SW480 (cell line): ENCODE results near the gene KHNYN.
"Not testable (repeated sequence)": the region's sequence is repeated elsewhere in the genome, so short reads cannot be mapped to it uniquely, and the experiment has no call there.

Source experiments
- DNase-seq: peaks from one replicate; pipeline ENCODE4 v3.0.0-alpha.2; 2016; ENCODE audit warnings: low spot score

KHNYN gene

DNA sequence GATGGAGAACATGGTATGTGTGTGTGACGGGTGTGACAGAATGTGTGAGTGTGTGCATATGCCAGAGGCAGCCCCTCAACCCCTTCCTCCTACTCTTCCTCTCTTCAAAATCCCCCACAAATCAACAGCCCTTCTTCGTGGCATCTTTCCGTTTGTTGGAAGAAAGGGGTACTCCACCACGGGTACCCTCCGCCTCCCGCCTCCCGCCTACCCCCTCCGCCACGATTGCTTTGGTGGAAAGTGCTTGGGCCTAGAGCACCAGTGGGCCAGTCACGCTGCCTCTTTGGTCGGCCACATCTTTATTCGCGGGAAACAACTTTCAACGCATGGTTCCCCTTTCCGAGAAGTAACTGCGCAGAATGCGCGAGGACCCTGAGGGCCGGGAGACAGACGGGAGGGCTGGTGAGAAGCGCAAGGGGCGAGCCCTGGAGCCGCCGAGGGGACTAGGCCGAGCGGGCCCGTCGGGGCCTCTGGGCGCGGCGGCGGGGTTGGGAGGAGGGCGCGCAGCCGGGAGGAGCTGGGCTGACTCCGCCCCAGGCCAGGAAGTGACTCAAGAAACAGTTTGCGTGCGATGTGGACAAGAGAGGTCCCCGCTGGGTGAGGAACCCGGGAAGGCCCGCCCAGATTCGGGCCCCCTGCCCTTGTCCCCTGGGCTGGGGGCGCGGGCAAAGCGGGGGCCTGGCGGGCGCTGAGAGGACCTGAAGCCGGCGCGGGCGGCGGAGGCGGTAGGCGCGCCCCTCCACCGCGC lies at the start of gene KHNYN, which contains the start of gene CBLN3:
TSS of gene KHNYN (plus strand) at position 560 of the 748 bp plus-strand sequence. CDS start 777 bp downstream, outside the sequence.
TSS of gene CBLN3 (minus strand) at position 274 of the 748 bp plus-strand sequence. CDS start 614 bp downstream, outside the sequence.
- DNase-seq: peak; percentile 81

DNA sequence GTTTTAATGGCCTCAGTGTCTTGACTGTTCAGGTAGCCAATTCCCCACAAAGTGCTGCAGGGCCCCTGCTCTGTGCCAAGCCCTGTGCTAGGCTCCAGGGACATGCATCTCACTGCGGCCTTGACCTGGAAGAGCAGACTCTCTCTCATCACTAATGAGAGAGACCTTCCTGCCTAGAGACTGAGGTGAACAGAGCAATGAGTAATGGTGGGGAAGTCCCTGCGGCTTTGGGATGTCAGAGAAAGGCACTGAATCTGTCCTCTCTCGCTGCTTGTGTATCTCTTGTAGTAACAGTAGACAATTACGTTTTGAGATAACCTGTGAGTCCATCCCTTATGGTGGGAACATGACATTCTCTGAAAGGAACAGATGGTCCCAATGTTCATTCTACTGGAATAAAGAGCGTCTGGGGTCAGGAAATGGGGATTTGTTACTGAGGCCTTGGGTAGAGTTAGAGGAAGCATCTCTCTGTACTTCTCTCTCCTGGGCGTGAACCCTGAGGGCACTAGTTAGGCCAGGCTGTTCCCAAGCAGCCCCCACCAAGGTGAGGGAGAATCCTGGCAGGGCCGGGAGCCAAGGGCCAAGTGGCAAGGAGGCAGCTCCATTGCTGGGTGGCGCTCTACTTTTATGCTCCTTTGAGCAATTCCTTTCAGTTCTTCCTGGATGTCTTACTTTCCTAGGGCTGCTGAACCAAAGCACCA lies 48.2 kb upstream of the KHNYN start:
- DNase-seq: no peak

DNA sequence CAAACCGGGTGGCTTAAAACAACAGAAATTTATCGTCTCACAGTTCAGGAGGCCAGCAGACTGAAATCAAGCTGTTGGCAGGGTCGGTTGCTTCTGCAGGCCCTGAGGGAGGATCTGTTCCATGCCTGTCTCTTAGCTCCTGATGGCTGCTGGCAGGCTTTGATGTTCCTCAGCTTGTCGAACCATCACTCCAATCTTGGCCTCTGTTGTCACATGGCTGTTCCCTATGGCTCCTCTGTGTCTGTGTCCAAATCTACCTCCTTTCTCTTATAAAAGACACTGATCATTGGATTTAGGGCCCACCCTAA lies 47.7 kb upstream of the KHNYN start:
- DNase-seq: no peak

DNA sequence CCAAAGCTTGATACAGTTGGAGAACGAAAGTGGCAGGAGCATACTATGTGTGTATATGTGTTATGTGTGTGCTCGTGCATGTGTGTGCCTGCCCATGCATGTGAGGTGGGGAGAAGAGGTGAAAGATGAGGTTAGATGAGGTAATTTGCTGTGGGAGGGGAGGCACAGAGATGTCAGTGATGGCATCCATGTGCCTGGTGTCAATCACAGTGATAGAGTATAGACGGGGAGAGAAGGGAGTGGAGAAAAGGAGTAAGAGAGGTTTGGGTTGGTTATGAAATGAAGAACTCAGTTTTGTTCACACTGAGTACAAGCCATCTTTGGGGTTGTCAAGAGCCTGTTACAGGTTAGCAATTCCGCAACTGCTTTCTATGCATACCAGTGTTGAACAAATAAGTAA lies 45.6 kb upstream of the KHNYN start:
- no peak for DNase-seq

DNA sequence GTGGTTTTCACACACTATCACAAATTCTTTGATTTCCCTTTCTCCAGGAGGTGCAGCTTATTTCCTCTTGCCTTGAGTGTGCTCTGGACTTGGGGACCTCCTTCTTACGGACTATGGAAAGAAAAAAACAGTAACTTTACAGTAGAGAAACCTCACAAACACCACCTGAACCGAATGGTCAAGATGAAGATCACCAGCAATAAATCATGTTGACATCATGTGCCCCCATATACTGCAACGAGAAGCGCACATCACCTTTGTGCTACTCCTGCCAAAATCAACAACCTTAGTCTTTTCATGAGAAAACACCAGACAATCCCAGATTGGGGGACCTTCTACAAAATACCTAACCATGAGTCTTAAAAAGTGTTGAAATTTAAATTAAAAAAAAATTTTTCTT lies 44.2 kb upstream of the KHNYN start:
- DNase-seq: no peak

DNA sequence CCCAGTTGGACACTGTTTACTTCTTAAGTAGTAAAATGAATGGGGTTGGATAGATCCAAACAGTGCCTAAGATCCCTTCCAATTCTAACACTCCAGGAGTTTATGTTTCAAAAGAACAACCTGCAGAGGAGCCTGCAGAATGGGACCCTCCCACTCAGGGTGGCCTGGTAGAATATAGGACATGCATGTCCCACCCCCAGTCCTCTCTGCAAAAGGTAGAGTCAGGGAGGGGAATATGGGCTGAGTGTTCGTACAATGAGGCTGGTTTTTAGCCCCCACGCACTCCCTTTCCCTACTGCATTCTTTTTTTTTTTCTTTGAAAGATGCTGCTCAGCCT lies 42.8 kb upstream of the KHNYN start:
- no peak for DNase-seq

DNA sequence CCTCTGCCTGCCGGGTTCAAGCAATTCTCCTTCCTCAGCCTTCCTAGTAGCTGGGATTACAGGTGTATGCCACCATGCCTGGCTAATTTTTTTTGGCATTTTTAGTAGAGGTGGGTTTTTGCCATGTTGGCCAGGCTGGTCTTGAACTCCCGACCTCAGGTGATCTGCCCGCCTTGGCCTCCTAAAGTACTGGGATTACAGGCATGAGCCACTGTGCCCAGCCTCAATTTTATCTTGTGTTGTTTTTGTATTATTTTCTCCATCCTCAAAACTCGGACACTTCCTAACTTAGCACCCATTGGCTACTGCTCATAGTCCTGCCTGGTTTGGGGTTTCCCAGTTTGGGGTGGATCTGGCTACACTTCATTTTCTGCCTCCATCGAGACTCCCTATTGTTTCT lies 42.2 kb upstream of the KHNYN start:
- not testable (repeated sequence) for DNase-seq

DNA sequence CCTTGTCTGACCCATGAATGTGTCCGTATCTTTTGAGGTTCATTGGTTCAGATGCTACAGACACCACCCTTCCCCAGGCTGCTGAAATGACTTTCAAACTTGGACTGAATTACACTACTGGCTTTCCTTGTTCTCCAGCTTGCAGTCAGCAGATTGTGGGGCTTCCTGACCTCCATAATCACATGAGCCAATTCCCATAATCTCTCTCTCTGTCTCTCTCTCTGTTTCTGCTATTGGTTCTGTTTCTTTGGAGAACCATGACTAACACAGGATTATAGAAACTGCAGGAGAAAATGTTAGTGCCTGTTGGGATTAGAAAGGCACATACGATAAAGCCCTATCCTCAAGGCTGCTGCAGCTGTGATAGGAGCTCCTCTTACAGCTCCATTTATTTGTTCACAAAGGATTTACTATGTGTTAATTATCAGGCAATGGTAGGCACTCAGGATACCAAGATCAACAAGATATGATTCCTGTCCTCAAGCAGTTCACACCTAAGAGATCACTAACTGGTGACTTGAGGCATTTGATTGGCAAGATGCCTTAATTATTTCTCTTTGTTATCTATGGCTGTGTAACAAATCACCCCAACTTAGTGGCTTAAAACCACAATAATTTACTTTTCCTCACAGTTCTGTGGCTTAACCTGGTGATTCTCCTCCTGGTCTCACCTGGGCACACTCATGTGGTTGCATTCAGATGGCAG lies 41.1 kb upstream of the KHNYN start:
- DNase-seq: no peak

DNA sequence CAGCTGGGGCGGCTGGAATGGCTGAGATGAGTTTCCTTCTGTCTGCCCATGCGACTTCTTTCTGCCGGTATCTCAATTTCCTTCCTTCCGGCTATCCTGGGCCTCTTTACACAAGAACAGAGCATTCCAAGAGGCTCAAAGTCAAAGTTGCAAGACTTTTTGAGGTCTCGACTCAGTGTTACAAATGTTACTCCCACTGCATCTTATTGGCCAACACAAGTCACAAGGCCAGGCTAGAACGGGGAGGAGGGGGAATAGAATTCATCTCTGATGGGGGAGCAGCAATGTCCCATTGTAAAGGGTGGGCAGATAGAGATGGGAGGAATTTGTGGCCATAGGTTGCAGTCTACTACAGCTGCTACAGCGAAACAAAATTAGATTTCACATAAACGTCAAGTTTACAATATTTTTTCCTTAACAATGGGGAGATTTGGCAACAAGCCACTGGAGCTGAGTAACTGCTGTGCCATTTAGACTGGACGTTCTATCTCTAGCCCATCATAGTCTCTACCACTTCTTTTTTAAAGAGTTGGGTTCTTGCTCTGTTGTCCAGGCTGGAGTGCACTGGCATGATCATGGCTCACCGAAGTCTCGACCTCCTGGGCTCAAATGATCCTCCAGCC lies 40.4 kb upstream of the KHNYN start:
- no peak for DNase-seq

DNA sequence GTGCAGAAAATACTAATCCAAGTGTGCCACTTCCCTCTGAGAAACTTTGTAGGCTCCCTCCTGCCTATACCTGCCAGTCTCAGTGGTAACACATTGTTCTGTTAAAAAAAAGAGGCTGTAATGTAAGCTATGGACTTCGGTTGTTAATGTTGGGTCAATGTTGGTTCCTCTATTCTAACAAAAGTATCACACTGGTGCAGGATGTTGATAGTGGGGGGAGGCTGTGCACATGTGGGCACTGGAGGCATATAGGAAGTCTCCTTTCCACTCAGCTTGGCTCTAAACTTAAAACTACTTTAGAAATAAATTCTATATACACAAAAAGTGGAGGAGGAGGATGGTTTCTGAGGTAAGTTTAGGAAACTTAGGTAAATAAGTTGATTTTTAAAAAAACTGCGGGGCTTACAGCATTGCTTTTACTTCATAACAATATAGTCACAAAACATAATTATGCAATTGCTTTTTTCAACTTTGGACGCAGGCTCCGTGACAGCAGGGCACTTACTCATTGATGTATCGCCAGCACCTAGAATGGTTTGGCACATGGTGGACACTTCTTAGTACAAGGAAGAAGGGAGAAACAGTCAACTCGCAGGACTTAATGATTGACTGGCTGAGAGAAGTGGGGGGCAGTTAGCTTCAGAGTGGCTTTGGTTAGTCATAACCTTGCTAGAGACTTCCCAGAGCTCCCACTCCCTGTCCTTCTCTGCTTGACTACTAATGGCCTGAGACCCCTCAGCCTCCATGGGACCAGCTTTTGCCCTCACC lies 38.9 kb upstream of the KHNYN start:
- DNase-seq: no peak

DNA sequence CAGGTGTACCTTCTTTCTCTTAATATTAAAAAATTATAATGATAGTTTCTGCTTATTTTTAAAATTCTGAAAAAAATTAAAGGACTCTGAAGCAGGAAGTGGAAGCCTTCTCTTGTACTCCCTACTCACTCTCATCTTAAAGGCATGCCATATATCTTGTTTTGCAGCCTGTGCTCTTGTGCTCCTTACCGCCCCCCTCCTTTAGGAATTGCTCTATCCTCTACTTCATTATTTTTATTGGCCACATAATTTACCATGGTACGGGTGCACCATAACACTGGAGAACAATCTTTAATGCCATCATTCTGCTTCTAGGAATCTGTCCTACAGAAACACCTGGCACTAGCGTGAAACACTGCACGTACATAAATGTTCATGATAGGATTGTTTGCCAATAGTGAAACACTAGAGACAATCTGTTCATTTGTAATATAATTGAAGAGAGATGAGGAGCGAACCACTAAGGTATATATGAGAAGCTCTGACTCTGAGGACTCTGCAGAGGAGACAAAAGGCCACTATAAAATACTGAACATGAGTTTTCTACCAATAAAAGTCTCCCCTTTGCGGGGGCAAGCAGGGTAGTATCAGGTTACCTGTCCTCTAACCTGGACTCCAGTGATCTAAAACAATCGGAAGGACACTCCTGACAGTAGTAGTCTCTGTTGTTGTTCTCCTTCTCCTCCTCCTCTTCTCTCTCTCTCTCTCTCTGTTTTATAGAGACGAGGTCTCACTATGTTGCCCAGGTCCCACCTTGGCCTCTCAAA lies 37.2 kb upstream of the KHNYN start:
- DNase-seq: no peak

DNA sequence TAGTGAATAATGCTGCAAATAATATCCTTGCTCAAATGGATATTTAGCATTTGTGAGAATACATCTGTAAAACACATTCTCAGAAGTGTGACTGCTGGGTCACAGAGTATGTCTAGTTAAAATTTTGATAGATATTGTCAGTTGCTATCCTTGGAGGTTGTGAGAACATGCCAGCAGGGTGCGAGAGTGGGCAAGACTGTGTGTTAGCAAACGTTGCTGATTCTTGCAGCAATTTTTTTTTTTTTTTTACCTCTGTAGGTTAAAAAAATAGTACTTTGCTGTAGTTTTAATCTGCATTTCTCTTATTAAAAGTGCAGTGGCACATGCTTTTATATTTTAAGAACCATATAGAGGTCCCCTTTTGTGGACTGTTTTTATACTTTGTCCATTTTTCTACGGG lies 35.5 kb upstream of the KHNYN start:
- DNase-seq: no peak

DNA sequence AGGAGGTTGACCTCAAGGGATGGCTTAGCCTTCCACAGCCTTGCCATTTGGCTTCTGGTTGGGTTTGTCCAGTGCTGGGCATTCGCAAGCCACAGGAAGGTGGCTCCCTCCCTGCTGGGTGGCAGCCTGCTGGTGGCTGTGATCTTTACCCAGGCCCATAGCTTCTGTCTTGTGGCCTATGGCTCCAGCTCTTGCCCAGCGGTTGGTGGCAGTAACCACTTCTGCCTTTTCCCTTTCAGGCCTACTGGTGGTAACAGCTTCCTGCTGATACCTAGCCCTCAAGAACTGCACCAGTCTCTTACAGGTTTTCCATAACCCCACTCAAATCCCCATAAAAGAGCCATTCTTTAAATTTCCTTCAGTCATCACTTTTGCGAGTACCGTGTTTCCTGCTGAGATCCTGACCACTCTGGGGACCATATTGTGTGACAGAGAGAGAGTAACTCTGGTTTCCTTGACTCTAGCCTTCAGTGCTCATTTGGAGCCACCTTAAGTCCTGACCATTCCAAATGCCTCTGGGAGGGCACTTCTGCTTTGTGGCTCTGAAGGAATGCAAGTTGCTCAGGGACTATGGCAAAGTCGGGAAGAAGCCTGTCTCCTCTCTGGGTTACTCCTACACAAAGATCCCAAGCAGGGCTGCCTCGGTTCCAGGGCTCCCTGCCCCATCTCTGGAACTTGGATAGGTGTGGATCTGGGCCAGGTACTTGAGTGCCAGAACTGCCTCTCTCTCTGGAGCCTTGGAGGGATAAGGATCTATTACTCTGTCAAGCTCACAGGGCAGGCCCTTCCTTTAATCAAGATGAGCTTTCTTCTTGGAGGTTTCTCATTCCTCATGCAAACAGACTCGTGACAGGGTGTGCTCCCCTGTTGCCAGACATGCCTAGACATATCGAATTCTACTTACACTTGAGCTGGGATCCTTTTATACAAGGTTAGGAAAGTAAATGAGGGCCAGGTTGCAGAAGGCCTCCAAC lies 33.9 kb upstream of the KHNYN start:
- DNase-seq: no peak

DNA sequence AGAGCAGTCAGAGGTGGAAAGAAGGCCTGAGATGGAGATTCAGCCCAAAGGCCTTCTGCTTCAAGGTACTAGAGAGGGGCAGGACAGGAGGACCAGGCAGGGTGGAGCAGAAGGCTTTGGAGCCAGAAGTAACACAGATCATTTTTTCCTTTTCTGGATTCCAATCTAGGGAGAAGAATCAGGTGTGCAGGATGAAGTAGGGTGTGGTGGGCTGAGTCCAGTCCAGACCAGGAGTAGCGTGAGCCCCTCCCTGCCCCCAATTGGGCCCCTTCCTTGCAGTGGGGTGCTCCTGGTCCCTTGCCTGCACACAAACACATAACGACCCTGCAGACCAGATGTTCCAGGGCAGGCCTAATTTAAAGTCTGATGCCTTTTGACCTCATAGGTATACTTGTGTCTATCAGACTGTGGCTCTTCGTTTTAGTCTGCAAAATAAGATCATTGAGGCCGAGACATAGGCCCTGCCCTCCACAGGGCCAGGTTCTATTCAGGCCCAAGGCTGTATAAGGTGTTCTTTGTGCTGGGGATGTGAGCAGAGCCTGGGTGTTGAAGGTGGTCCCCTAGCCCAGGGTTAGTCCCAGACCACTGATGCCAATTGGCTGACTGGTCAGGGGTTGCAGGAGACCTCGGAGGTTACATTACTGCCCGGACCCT lies 32.0 kb upstream of the KHNYN start:
- no peak for DNase-seq

DNA sequence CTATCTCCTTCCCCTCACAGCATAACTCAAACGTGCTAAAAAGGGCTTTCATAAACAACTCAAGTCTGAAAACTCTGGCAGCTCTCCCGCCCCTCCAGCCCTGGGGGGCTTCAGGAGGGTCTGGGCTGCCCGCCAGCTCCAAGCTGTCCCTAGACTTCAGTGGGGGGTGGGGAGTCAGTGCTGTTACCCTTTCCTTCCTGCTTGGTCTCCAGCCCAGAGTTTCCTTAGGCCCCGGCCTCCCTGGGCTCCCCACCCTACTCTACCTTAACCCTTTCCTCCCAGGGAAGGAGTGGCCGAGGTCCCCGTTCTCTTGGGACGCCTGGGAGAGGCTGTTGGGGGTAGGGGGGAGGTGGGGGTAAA lies 31.5 kb upstream of the KHNYN start:
- no peak for DNase-seq

DNA sequence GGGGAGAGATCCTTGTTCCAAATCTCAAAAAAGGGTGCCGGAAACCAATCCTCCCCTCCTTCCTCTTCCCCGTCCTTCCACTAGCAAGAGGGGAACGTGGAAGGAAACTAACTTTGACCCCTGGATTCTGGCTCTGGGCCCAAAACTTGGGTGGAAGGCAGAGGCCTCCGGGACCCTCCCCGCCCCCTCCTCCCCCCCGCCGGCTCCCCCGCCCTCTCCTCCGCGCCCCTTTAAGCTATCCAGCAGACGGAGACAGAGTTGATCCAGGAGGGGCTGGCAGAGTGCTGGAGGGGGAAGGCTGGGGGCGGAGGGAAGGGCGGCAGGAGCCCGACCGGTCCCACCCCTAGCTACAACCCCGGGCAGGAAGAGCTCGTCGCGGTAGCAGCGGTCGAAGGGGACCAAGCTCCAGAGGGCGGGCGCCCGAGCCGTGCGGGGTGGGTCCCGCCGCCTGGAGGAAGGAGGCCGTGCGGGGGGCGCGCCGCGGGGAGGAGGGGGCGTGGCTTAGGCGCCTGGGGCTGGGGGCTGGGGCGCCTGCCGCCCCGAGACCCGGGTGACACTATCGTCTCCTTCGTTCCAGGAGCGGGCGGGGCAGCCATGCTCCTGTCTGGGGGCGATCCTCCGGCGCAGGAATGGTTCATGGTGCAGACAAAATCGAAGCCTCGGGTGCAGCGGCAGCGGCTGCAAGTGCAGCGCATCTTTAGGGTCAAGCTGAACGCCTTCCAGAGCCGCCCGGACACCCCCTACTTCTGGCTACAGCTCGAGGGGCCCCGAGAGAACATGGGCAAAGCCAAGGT lies 30.9 kb upstream of the KHNYN start, which contains the start of gene NYNRIN:
TSS of gene NYNRIN (plus strand) at position 351 of the 794 bp plus-strand sequence. CDS start at position 595, 244 bp downstream.
- peak; percentile 15 for DNase-seq

DNA sequence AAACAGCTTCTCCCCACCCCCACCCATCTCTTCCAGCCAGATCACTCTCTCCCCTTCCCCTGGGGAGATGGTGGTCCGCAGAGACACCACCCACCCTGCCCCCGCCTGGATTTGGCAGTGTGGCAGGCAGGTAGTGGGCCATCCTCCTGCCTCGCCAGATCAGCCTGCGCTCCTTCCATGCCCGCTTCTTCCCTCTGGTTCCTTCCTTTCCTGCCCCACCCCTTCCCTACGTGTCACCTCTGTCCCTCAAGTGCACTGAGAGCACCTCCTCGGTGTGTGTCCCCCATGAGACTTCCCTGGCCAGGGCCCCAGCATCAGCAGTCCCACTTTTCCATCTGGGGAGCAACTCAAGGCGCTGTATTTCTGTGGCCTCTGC lies 30.3 kb upstream of the KHNYN start:
- no peak for DNase-seq

DNA sequence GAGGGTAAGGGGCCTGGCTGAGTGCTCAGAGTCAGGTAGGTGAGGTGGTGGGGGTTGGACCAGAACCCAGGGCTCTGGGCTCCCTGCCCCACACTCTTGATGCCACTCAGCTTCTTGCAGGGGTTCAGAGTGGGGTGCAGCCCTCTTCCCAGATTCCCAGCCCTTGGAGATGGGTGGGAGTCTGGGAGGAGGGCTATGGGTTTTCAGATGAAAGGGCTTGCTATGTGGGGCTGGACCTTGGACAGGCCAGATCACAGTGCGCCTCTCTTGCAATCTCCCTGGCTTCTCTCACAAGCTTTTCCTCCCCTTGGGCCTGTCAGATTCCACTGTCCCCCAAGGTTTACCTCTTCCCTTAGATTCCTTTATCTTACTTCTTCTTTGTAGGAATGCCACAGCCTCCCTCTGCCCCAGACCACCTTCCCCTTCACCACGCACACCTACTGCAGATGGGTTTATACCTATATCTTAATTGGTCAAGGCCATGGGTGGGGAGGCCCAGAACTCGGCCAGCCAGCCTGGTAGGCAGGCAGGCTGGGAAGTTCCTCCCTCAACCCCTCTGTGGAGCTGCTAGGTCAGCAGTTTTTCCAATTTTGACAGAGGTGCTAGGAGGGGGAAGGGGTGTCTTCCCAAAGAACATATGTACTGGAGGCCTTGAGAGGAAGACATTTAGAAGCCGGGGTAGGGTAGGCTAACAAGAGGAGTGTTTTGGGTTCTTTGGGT lies 29.6 kb upstream of the KHNYN start:
- no peak for DNase-seq
